ENCODE measurements around the gene EXOC1L.

GRCh38 chr4:55794053-55794452 is 25.5 kb upstream of the EXOC1L start:
- TF ChIP-seq CTCF (IDR thresholded peaks at IDR 0.05) (no peak), TCF7L2 (IDR thresholded peaks at IDR 0.05; ENCODE audit: low read depth, low read length) (no peak), POLR2AphosphoS5 (IDR thresholded peaks at IDR 0.05; ENCODE audit: low read depth, low read length) (no peak), SIN3A (IDR thresholded peaks at IDR 0.05; ENCODE audit: borderline replicate concordance, insufficient read depth, low read depth, low read length) (no peak), REST (IDR thresholded peaks at IDR 0.05; ENCODE audit: insufficient read depth in 1 of 2, low read depth in 2 of 2, low read length in 1 of 2) (no peak)

Data from Panc1 (cell line).